Stimulated activated CD4-positive, alpha-beta T cell treated with anti-CD3 and anti-CD28 coated beads, Interleukin-4, amount 100 ng/mL, for 48 hours (primary cell): ENCODE measurements around the gene POGZ.

Source experiments
- DNase-seq, 2 donors: peaks; one replicate each; pipeline ENCODE4 v3.0.0-alpha.2; 2020; ENCODE audit warnings: low read depth in 2 of 2

Gene POGZ

GRCh38 chr1:151372058-151372934, 87.0 kb downstream of the POGZ start, which contains the start of gene SELENBP1:
Gene SELENBP1, minus strand, starts transcription at chr1:151372705. Its CDS starts 64 bp downstream, at chr1:151372641.
- no peak for DNase-seq

- DNase-seq = no peak
Observed at GRCh38 chr1:151371370-151372057, 87.8 kb downstream of the POGZ start.

DNA sequence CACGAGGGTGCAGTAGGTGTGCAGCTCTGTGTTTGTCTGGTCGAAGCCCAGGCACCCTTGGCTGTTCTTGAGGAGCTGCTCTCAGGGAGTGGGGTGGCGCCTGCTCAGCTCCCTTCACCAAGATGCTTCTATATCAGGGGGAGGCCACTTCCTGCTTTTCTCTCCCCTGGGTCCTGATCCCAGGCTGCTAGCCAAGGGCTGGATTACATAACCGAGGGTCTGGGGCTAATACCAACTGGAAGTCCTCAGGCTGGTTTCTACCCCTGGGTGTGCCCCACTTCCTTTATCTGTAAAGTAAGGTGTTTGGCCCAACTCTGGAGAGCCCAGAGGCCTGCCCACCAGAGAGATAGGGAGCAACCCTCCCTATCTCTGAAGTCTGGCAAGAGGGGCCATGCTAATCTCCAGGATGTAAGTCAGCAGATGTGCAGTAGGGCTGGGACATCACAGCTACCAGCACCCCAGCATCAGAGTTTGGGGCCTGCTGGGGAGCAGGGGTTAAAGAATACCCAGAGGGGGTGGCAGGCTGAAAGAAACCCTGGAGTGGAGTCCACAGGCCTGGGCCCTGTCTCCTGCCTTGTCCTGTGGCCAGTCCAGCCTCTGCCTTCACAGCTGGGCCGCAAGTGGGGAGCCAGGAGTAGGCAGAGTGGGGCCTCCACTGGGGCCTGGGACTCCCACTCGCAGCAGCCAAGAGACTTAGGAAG, 88.9 kb downstream of the POGZ start:
- no peak for DNase-seq

DNA sequence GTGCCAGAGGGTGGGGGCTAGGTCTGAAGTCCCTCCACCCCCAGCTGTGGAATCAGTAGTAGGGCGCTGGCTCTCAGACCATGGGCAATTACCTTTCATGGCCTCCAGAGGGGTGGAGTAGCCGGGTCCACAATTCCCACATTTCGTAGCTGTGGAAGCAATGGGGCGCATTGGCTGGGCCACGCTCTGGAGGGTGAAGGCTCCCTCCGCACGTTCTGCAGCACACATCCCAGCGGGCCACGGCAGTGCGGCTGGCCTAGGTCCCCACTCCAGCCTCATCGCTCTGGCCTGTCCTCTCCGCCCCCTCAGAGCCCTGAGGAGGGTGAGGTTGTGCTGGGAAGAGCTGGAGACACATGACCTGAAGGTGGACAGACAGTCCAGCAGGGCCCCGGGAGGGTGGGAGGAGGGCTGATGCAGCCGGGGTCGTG, 89.7 kb downstream of the POGZ start:
- DNase-seq = no peak

DNA sequence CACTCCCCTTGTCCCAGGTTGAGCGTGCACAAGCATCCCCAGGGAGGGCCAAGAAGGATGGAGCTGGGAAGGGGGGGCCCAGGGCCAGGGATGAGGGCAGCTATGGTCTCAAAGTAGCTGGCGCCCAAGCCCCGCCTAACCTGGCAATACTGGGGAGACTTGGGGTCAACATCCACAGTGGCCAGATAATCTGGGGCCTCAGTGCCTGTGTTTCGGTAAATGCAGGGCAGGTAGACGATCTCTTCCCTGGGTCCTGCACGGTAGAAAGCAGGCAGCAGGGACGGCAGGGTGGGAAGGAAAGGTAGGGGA, 90.0 kb downstream of the POGZ start:
- no peak for DNase-seq

DNA sequence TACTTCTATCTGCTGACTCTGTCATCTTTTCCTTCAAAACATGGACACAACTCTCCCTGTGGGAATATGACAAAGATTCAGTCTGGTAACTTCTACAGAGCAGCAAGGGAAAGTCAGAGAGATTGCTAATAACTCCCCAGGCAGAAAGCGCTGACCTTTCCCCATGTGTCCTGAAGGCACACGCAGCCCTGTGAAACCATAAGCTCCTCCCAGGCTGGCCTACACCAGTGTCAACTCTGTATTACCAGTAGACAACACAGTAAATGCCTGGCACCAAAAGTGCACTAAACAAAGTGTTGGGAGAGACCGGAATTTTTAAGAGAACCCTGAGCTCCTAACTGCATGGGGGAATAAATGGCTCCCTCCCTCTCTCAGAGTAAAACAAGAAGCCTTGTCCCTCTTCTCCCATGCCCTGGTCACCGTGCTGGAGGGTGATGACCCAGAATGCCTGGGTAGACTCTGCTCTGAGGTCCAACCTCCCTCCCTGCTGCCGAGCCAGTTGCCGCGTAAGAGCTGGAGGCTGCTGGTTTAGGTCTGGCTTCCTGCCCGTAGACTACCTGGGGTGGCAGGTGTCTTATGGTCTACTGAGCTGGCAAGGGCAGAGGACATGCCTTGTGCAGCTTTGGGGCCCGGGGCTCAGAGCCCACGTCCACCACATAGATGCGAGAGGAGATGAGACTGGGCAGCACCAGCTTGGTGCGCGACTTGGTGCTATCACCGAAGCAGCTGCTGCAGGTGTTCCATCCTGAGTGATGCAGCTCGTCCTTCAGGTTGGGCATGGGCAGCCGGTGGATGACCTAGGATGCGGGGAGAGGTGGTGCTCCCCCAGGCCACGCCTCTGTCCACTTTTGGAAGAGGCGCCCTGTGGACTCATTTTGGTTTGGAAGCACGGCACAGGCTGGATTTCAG, 90.6 kb downstream of the POGZ start:
- no peak for DNase-seq

DNA sequence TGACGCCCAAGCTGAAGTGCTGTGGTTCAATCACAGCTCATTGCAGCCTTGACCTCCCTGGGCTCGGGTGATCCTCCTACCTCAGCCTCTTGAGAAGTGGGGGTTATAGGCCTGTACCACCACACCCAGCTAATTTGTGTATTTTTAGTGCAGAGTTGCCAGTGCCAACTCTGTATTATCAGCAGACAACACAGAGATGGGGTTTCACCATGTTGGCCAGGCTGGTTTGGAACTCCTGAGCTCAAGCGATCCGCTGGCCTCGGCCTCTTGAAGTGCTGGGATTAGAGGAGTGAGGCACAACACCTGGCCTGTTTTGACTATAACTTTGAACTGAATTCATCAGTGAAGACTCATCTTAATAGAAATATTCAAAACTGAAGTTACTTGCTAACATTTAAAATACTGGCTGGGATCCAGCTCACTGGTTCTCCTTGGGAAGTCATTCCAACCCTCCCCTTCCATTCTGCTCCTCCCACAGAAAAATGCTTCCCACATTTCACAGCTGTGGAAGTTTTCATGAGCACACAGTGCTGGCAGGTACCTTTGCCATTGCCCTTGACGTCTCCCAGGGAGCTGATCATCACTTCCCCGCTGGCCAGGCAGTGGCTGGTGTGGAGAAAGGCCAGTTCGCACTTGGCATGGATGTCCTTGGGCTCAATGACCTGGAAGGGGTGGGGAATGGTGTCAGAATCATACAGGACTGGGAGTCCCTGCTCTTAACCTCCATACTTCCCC, 91.5 kb downstream of the POGZ start:
- no peak for DNase-seq

GRCh38 chr1:151364996-151365395, 94.3 kb downstream of the POGZ start:
- no peak for DNase-seq

- no peak for DNase-seq
Observed at GRCh38 chr1:151362308-151363155, 96.8 kb downstream of the POGZ start.

- DNase-seq = no peak
Observed at GRCh38 chr1:151361883-151362282, 97.4 kb downstream of the POGZ start.

DNA sequence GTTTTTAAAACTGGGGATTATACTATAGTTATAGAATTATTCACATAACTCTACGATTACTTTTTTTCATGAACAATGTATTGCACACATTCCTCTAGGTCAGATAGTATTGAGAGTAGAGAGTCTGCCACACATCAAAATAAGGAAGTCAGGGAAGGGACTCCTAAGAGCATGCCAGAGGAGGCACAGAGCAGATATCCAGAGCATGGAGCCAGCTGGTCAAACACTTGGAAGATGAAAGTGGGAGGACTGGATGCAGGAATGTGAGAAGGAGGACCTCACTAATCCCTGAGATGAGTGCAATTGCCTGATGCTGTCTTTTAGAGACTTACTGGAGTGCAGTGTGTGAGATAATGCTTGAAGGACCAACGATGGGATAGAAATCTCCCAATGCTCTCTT, 102.6 kb downstream of the POGZ start:
- no peak for DNase-seq
